Stimulated activated CD4-positive, alpha-beta T cell treated with anti-CD3 and anti-CD28 coated beads, TNF-alpha, amount 100 ng/mL, for 24 hours (primary cell): Measurements from ENCODE around the gene LRRC15.
A peak's percentile ranks its signal among the peaks of the same experiment; 100 is the strongest.

ENCODE experiments used
- DNase-seq, 3 experiments: peaks; one replicate each; pipeline ENCODE4 v3.0.0-alpha.2; 2020; ENCODE audit warnings: low read depth in 3 of 3

Gene LRRC15

GRCh38 chr3:194364652-194365434 lies 4.7 kb downstream of the LRRC15 start:
- no peak for DNase-seq

DNA sequence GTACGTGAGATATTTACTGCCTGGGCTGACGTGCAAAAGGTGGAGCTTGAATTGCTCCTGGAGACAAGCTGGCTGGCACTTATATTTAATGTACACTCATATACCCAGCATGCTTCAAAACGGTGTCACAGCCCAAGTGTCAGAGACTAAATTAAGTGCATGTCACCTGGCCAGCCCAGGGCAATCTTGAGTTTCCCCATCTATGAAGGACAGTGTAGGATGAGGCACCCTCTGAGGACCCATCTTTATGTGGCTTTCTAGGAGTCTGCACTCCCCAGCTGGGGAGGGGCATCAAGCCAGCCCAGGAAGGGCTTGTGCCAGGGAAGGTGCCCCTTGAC lies 5.3 kb downstream of the LRRC15 start:
- DNase-seq, result no peak

DNA sequence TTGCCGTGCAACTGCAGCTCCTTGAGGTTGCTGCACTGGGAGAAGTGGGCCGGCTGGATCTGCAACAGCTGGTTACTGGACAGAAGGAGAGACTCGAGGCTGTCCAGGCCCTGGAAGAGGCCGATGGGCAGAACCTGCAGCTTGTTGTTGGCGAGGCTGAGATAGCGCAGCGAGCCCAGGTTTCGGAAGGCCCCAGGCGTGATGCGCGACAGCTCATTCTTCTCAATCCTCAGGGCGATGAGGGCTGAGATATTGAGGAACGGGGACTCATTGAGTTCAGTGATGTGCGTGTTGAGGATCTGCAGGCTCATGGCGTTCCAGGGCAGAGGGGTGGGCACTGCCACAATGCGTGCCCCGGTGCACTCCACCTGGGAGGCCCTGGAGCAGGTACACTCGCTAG lies 9.0 kb downstream of the LRRC15 start:
- no peak for DNase-seq

GRCh38 chr3:194357681-194358080 lies 11.9 kb downstream of the LRRC15 start:
- no peak for DNase-seq

DNA sequence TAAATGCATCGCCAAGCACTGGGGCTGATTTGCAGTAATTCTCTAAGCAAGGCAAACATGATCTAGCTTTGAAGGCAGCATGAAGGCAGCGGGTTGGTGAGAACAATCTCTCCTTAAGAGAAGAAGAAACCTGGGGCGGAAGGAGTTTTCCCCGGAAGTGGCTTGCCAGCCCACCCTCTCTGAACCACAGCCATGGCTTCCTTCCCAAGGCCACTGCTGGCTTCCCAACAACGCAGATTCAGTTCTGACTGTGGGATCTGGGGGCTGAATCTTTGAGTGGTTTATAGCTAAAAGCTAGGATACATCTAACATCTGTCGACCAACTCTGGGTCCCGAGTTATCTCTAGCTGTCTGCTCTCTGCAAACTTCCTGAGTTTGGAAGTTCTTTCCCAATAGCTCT lies 14.2 kb downstream of the LRRC15 start:
- no peak for DNase-seq

DNA sequence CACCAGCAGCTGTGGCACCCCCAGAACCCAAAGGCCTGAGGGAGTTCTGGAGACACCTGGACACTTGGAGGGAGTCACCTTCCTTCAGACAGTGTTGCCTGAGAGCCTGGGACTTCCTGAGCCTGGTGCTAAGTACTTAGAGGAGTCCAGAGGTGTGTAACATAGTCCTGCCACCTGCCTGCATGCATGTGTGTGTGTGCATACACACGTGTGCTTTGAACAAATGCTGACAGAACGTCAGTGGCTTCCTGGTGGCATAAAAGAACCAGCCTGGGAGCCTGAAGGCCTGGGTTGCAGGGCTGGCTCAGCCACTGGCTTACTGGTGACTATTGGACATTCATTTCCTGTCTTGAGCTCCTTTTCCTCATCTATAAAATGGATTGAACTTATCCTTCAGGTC lies 15.2 kb downstream of the LRRC15 start:
- DNase-seq, result no peak

DNA sequence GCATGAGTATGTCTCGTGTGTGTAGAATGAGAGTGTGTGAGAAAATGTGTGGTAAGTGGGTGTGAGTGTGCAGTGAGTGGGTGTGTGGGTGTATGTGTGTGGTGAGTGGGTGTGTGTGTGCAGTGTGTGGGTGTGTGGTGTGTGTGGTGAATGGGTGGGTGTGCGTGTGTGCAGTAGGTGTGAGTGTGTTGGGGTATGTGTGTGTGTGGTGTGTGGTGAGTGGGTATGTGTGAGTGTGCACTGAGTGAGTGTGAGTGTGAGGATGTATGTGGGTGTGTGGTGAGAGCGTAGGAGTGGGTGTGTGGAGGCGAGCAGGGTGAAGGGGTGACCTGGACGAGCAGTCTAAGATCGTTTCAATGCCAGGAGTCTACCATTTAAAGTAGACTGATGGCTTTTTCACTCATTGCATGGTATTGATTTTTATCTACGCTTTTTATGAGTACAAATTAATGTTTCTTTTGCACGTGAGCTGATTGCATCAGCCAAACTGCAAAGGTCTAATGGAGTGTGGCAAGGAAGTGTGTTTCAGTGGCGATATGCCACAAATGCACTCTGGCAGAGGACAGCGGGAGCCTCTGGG lies 16.8 kb downstream of the LRRC15 start:
- no peak for DNase-seq

DNA sequence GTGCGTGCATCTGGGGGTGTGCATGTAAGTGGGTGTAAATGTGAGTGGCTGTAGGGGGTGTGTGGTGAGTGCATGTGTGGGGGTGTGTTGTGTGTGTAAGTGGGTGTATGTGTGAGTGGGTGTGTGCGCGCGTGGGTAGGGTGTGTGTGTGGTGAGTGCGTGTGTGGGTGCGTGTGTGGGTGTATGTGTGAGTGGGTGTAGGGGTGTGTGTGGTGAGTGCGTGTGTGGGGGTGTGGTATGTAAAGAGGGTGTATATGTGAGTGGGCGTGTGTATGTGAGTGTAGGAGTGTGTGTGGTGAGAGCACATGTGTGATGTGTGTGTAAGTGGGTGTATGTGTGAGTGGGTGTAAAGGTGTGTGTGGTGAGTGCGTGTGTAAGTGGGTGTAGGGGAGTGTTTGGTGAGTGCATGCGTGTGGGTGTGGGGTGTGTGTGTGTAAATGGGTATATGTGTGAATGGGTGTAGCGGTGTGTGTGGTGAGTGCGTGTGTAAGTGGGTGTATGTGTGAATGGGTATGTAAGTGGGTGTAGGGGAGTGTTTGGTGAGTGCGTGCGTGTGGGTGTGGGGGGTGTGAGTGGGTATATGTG lies 17.5 kb downstream of the LRRC15 start:
- DNase-seq, result no peak

- no peak for DNase-seq
These were observed 18.4 kb downstream of the LRRC15 start, which contains the start of gene CPN2 for GRCh38 chr3:194351080-194351672. CPN2 (minus strand) TSS chr3:194351328; CDS start chr3:194342702, 8,626 bp downstream.

DNA sequence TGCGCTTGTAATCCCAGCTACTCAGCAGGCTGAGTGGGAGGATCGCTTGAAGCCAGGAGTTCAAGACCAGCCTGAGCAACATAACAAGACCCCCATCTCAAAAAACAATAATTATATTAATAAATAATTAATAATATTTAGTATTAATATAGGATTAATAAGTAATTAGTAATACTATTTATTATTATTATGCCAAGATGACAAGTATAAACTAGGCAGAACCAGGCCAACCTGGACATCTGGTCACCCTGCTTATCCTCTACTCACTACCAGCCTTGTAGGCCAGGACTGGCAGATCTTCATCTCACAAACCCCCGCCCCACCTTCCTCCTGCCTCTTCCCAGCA lies 18.8 kb downstream of the LRRC15 start:
- DNase-seq, result no peak

GRCh38 chr3:194348354-194348753 lies 21.2 kb downstream of the LRRC15 start:
- DNase-seq, result no peak

- DNase-seq, result no peak
These were observed 22.9 kb downstream of the LRRC15 start for GRCh38 chr3:194346621-194347020.

GRCh38 chr3:194346035-194346434 lies 23.5 kb downstream of the LRRC15 start:
- no peak for DNase-seq

GRCh38 chr3:194344012-194344411 lies 25.5 kb downstream of the LRRC15 start:
- DNase-seq, result peak; percentile 38 to 75 (median 43)

DNA sequence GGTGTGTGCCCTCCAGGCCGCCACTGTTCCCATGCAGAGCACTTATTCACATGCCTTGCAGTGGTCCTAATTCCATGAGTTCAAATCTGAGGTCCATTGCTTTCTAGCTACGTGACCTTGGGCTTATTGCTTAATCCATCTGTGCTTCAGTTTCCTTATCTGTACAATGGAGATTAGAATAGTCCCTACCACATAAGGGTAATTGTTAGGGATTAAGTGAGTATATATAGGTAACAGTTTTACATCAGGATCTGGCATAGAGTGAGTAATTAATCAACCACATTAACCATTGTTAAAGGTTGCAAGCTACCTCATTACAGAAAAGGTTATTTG lies 26.0 kb downstream of the LRRC15 start:
- no peak for DNase-seq

- DNase-seq, result no peak
These were observed 26.5 kb downstream of the LRRC15 start for GRCh38 chr3:194342861-194343560.

DNA sequence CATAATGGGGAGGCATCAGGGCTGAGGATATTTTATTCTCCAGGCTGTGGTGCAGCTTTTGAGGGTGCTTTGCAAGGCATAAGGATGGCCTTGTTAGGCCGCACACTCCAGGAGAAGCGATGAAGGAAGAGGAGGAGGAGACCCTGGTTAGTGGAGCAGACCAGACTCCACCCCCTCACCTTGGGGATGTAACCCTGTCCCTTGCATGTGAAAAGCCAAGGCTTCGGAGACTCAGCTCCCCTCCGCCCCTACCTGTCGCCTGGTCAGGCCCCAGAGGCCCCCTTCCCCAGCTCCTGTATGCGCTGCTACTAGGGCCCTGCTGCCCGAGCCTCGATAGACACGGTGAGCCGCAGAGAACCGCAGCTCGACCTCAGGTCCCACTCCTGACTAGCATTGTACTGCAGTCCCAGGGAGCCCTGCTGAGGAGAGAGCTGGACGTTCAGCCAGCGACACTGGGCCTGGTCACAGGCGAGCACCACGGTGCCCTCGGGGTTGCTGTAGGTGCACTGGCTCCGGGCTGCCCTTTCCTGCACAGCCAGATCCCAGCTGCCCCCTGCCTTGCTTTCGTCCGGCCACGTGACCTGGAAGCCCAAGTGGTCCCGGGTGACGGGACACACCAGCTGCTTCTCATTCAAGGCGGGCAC lies 28.7 kb downstream of the LRRC15 start:
- DNase-seq, result no peak

DNA sequence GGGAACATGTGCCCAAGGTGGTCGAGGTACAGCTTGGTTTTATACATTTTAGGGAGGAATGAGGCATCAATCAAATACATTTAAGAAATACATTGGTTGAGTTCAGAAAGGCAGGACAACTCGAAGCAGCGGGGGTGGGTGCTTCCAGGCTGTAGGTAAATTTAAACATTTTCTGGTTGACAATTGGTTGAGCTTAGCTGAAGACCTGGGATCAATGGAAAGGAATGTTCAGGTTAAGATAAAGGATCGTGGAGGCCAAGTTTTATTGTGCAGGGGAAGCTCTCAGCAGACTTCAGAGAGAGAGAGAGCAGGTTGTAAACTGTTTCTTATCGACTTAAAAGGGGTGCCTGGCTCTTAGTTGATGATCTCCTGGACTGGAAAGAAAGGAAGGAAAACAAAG lies 29.7 kb downstream of the LRRC15 start:
- DNase-seq, result no peak

DNA sequence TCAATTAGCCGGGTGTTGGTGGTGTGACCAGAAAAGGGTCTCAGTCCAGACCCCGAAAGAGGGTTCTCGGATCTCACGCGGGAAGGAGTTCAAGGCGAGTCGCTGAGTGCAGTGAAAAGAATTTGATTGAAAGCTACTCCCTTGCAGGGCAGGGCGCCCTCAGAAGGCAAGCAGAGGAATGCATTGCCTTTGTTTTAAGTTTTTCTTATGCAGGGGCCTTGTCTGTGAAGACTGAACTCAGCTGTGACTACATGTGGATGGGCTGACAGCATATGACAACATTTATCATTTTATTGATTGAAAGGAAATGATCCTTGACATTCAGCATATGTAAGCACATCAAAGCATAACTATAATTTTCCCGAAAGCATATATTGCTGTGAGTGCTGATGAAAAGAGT lies 30.2 kb downstream of the LRRC15 start:
- DNase-seq, result no peak

GRCh38 chr3:194337965-194338753 lies 31.4 kb downstream of the LRRC15 start:
- DNase-seq, result no peak
